ENCODE measurements around the gene IL17D.
"Not testable (repeated sequence)": the region's sequence is repeated elsewhere in the genome, so short reads cannot be mapped to it uniquely, and the experiment has no call there.

Gene IL17D

GRCh38 chr13:20673715-20674114 lies 29.8 kb upstream of the IL17D start:
- H3K9me2 ChIP-seq (ENCODE audit: low read depth, low read length) = no peaks in the 10 kb centered on the region
- H2AFZ ChIP-seq (ENCODE audit: low read length) = no peak overlapping the region
- H3F3A ChIP-seq (ENCODE audit: insufficient read depth, low read length) = no peaks in the 10 kb centered on the region
- H3K36me3 ChIP-seq (ENCODE audit: insufficient read depth, low read length) = no peaks in the 10 kb centered on the region
- H4K20me1 ChIP-seq (ENCODE audit: insufficient read depth, low read length) = no peaks in the 10 kb centered on the region
- TF ChIP-seq EZH2 (IDR thresholded peaks at IDR 0.05; ENCODE audit: borderline replicate concordance, low read length) = no peak
- TF ChIP-seq CTCF (IDR thresholded peaks at IDR 0.05; ENCODE audit: low read length) = no peak
- H3K4me3 ChIP-seq (ENCODE audit: low read depth, low read length, poor library complexity, severe bottlenecking) = no peak overlapping the region
- H3K27me3 ChIP-seq (ENCODE audit: insufficient read depth, low read length) = no peaks in the 10 kb centered on the region
- no peak overlapping the region for H3K27ac ChIP-seq (ENCODE audit: low read depth, low read length, poor library complexity, severe bottlenecking)
- no peaks in the 10 kb centered on the region for H3K9me3 ChIP-seq (ENCODE audit: low read length)
- no peak overlapping the region for H3K4me2 ChIP-seq (ENCODE audit: low read length)
- H3K4me1 ChIP-seq (ENCODE audit: insufficient read depth, low read length, severe bottlenecking) = no peaks in the 10 kb centered on the region
- H3K9ac ChIP-seq (ENCODE audit: low read length) = no peak overlapping the region
- H3K79me2 ChIP-seq (ENCODE audit: insufficient read depth, low read length) = no peaks in the 10 kb centered on the region

- Histone ChIP-seq H3F3A (ENCODE audit: insufficient read depth, low read length) (no peaks in the 10 kb centered on the region), H3K4me3 (ENCODE audit: low read depth, low read length, poor library complexity, severe bottlenecking) (no peak overlapping the region), H3K27me3 (ENCODE audit: insufficient read depth, low read length) (no peaks in the 10 kb centered on the region), H3K4me1 (ENCODE audit: insufficient read depth, low read length, severe bottlenecking) (no peaks in the 10 kb centered on the region), H3K9me2 (ENCODE audit: low read depth, low read length) (no peaks in the 10 kb centered on the region), H3K9ac (ENCODE audit: low read length) (no peak overlapping the region), H3K79me2 (ENCODE audit: insufficient read depth, low read length) (no peaks in the 10 kb centered on the region), H3K4me2 (ENCODE audit: low read length) (no peak overlapping the region), H3K36me3 (ENCODE audit: insufficient read depth, low read length) (no peaks in the 10 kb centered on the region), H4K20me1 (ENCODE audit: insufficient read depth, low read length) (no peaks in the 10 kb centered on the region), H3K9me3 (ENCODE audit: low read length) (no peaks in the 10 kb centered on the region), H2AFZ (ENCODE audit: low read length) (no peak overlapping the region), H3K27ac (ENCODE audit: low read depth, low read length, poor library complexity, severe bottlenecking) (no peak overlapping the region)
- TF ChIP-seq EZH2 (IDR thresholded peaks at IDR 0.05; ENCODE audit: borderline replicate concordance, low read length) (no peak), CTCF (IDR thresholded peaks at IDR 0.05; ENCODE audit: low read length) (no peak)
These were observed 27.3 kb upstream of the IL17D start for GRCh38 chr13:20676213-20676612.

- H3K4me3 ChIP-seq (ENCODE audit: low read depth, low read length, poor library complexity, severe bottlenecking); H3K79me2 ChIP-seq (ENCODE audit: insufficient read depth, low read length); H2AFZ ChIP-seq (ENCODE audit: low read length); H3K36me3 ChIP-seq (ENCODE audit: insufficient read depth, low read length); H4K20me1 ChIP-seq (ENCODE audit: insufficient read depth, low read length); H3K9me3 ChIP-seq (ENCODE audit: low read length); H3F3A ChIP-seq (ENCODE audit: insufficient read depth, low read length); H3K9ac ChIP-seq (ENCODE audit: low read length); H3K4me1 ChIP-seq (ENCODE audit: insufficient read depth, low read length, severe bottlenecking); H3K9me2 ChIP-seq (ENCODE audit: low read depth, low read length); H3K4me2 ChIP-seq (ENCODE audit: low read length); H3K27ac ChIP-seq (ENCODE audit: low read depth, low read length, poor library complexity, severe bottlenecking); H3K27me3 ChIP-seq (ENCODE audit: insufficient read depth, low read length): not testable (repeated sequence)
These were observed 24.9 kb upstream of the IL17D start for GRCh38 chr13:20678606-20679005.

GRCh38 chr13:20679879-20680278 lies 23.6 kb upstream of the IL17D start:
- no peak for TF ChIP-seq CTCF (IDR thresholded peaks at IDR 0.05; ENCODE audit: low read length)
- TF ChIP-seq EZH2 (IDR thresholded peaks at IDR 0.05; ENCODE audit: borderline replicate concordance, low read length) = no peak
- Histone ChIP-seq H3K4me3 (ENCODE audit: low read depth, low read length, poor library complexity, severe bottlenecking) (no peak overlapping the region), H3F3A (ENCODE audit: insufficient read depth, low read length) (no peaks in the 10 kb centered on the region), H3K9ac (ENCODE audit: low read length) (no peak overlapping the region), H3K4me1 (ENCODE audit: insufficient read depth, low read length, severe bottlenecking) (no peaks in the 10 kb centered on the region), H3K27ac (ENCODE audit: low read depth, low read length, poor library complexity, severe bottlenecking) (no peak overlapping the region), H4K20me1 (ENCODE audit: insufficient read depth, low read length) (no peaks in the 10 kb centered on the region), H3K79me2 (ENCODE audit: insufficient read depth, low read length) (no peaks in the 10 kb centered on the region), H3K4me2 (ENCODE audit: low read length) (no peak overlapping the region), H3K27me3 (ENCODE audit: insufficient read depth, low read length) (no peaks in the 10 kb centered on the region), H3K9me3 (ENCODE audit: low read length) (no peaks in the 10 kb centered on the region), H2AFZ (ENCODE audit: low read length) (no peak overlapping the region), H3K9me2 (ENCODE audit: low read depth, low read length) (no peaks in the 10 kb centered on the region), H3K36me3 (ENCODE audit: insufficient read depth, low read length) (no peaks in the 10 kb centered on the region)
